ENCODE measurements around the gene CLSTN2. TPM values are rescaled to one million over a fixed set of nuclear protein-coding genes. Genes with fewer than 3 reads are reported as not detected.

The CLSTN2 gene
- total RNA-seq, 1 donor from 2014 or later, result 12.9 TPM

DNA sequence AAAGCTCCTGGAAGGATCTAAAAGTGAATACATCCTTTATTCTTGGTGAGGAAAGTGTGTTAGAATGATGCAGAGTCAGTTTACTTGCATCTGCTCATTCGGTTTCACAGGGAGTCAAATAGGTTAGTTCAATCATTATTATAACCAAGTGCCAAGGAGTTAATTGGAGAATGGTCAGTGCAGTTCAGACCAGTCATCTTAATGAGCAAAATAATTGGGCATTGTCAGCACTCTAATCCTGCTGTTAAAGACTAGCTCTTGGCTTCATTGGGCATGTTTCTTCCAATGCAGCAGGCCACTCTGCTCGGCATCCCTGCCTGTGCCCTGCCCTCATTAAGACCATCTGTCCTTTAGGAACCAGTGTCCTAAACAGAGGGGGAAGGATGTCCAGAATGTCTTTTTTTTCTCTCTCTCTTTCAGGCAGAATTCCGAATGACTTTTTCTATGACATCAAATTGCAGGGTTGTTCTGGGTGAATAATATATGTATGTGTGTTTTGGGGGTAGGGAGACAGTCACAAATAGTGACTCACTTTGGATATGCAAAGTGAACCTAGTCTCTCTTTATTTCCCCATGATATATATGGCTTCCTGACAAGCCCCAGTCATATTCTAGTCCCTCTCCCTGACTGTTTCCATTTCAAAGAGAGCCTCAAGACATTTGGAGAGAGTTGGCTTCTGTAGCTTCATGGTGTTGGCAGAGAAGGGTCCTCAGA, 537.5 kb downstream of the CLSTN2 start:
- TF ChIP-seq, protein P1, sequence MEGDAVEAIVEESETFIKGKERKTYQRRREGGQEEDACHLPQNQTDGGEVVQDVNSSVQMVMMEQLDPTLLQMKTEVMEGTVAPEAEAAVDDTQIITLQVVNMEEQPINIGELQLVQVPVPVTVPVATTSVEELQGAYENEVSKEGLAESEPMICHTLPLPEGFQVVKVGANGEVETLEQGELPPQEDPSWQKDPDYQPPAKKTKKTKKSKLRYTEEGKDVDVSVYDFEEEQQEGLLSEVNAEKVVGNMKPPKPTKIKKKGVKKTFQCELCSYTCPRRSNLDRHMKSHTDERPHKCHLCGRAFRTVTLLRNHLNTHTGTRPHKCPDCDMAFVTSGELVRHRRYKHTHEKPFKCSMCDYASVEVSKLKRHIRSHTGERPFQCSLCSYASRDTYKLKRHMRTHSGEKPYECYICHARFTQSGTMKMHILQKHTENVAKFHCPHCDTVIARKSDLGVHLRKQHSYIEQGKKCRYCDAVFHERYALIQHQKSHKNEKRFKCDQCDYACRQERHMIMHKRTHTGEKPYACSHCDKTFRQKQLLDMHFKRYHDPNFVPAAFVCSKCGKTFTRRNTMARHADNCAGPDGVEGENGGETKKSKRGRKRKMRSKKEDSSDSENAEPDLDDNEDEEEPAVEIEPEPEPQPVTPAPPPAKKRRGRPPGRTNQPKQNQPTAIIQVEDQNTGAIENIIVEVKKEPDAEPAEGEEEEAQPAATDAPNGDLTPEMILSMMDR (conservative IDR thresholded peaks at IDR 0.05), result no peak
- H3K36me3 Mint-ChIP-seq, result no peaks in the 10 kb centered on the region
- no peaks in the 10 kb centered on the region for H3K9me3 Mint-ChIP-seq
- H3K4me3 Mint-ChIP-seq, result no peak overlapping the region
- H3K27me3 Mint-ChIP-seq, result peaks cover 3% of the 10 kb centered on the region
- DNase-seq (ENCODE audit: extremely low spot score, unreplicated experiment), result no peak
- peaks cover 5% of the 10 kb centered on the region for H3K4me1 Mint-ChIP-seq (ENCODE audit: unreplicated experiment)
- H3K27ac Mint-ChIP-seq, result no peak overlapping the region

DNA sequence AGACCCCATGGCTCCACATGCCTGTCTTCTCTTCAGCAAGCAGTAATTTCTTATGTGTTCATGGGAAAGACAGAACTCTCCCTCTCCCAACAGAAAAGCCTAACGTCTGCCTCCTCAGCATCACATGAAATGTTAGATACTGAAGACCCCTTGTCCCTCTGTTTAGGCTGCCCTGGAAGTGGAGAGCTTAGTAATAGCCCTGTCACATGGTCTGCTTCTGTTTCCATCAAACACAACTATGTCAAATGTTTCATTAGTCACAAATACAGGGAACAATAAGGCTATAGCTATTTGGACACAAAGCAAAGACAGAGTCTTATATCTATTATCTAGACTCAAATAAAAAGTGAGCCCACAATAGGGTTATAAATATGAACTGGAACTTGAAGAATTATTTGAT, 552.6 kb downstream of the CLSTN2 start:
- H3K4me1 Mint-ChIP-seq (ENCODE audit: unreplicated experiment), result no peaks in the 10 kb centered on the region
- H3K9me3 Mint-ChIP-seq, result peaks cover 10% of the 10 kb centered on the region
- no peaks in the 10 kb centered on the region for H3K27me3 Mint-ChIP-seq
- TF ChIP-seq, protein P1 (conservative IDR thresholded peaks at IDR 0.05), result no peak
- no peaks in the 10 kb centered on the region for H3K36me3 Mint-ChIP-seq
- H3K4me3 Mint-ChIP-seq, result no peak overlapping the region
- H3K27ac Mint-ChIP-seq, result no peak overlapping the region
- DNase-seq (ENCODE audit: extremely low spot score, unreplicated experiment), result no peak

DNA sequence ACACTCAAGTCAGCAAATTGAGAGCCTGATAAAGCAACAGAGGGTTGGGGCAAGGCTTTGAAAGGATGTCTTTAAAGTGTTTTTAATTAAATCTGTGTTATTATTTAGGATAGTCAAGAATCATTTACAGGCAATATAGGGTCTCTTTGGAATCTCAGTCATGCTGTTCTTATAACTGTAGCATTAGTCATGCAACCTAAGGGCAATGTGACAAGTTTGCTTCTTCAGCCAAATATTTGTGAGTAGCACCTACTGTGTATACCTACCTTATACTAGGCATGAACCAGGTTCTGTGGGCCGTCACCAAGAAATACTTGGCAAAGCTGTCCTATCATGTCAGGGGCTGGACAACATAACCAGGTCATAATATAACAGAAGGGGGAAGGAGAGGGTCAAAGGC, 558.3 kb downstream of the CLSTN2 start:
- H3K9me3 Mint-ChIP-seq, result no peaks in the 10 kb centered on the region
- TF ChIP-seq, protein P1 (conservative IDR thresholded peaks at IDR 0.05), result no peak
- H3K27ac Mint-ChIP-seq, result no peak overlapping the region
- DNase-seq (ENCODE audit: extremely low spot score, unreplicated experiment), result no peak
- H3K36me3 Mint-ChIP-seq, result no peaks in the 10 kb centered on the region
- H3K27me3 Mint-ChIP-seq, result peaks cover 3% of the 10 kb centered on the region
- H3K4me3 Mint-ChIP-seq, result no peak overlapping the region
- H3K4me1 Mint-ChIP-seq (ENCODE audit: unreplicated experiment), result no peaks in the 10 kb centered on the region

DNA sequence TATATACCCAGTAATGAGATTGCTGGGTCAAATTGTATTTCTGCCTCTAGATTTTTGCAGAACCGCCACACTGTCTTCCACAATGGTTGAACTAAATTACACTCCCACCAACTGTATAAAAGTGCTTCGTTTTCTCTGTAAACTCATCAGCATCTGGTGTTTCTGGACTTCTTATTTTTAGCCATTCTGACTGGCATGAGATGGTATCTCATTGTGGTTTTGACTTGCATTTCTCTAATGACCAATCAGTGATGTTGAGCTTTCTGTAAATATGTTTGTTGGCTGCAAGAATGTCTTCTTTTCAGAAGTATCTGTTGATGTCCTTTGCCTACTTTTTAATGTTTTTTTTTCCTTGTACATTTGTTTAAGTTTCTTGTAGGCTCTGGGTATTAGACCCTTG, 560.0 kb downstream of the CLSTN2 start:
- Mint-ChIP-seq H3K4me3 (no peak overlapping the region), H3K4me1 (ENCODE audit: unreplicated experiment) (no peaks in the 10 kb centered on the region), H3K27ac (no peak overlapping the region), H3K9me3 (no peaks in the 10 kb centered on the region), H3K36me3 (no peaks in the 10 kb centered on the region), H3K27me3 (peaks cover 6% of the 10 kb centered on the region)
- no peak for DNase-seq (ENCODE audit: extremely low spot score, unreplicated experiment)
- TF ChIP-seq, protein P1 (conservative IDR thresholded peaks at IDR 0.05), result no peak

DNA sequence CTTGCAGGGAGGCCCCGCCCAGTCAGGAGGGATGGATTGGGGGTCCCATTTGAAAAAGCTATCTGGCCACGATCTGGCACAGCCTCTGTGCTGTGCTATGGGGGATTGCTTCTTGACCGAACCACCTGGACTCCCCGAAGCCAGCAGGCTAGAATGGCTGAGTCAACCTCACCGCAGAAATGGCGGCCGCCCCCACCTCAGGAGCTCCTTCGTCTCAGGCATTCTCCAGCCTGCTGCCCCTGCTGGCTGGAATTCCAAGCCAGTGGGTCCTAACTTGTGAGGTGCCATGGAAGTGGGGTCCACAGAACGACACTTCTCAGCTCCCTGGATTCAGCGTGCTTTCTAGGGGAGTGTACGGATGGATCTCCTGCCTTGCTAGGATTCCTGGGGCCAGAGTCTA, 562.3 kb downstream of the CLSTN2 start:
- DNase-seq (ENCODE audit: extremely low spot score, unreplicated experiment), result no peak
- TF ChIP-seq, protein P1 (conservative IDR thresholded peaks at IDR 0.05), result no peak
- Mint-ChIP-seq H3K9me3 (no peaks in the 10 kb centered on the region), H3K36me3 (no peaks in the 10 kb centered on the region), H3K27me3 (peaks cover 9% of the 10 kb centered on the region), H3K4me3 (no peak overlapping the region), H3K27ac (no peak overlapping the region), H3K4me1 (ENCODE audit: unreplicated experiment) (peaks cover 3% of the 10 kb centered on the region)
